22Rv1 (cell line): Measurements from ENCODE around the gene PRDM16.

Experiments used
- CTCF ChIP-seq: fragments of 450-650 bp; IDR thresholded peaks from 2 replicates; pipeline ENCODE4 v1.5.1; 2017; ENCODE audit warnings: mild to moderate bottlenecking
- ZFX ChIP-seq: fragments of 450-650 bp; IDR thresholded peaks from 2 replicates; pipeline ENCODE4 v1.6.1; 2017; ENCODE audit warnings: antibody characterized with exemption, borderline replicate concordance

- TF ChIP-seq CTCF (no peak), ZFX (no peak)
These were observed 85.1 kb downstream of the PRDM16 start for GRCh38 chr1:3153902-3154795.
